NT2/D1 (cell line): ENCODE measurements around the gene TMEM256.

Source experiments
- DNase-seq: peaks from one replicate; pipeline ENCODE4 v3.0.0-alpha.2; 2011; ENCODE audit warnings: low read depth, low spot score
- H3K27me3 ChIP-seq: 2 replicates; pipeline ENCODE4 v1.6.0; 2011; ENCODE audit warnings: mild to moderate bottlenecking; ENCODE audit not compliant: insufficient read length, insufficient read depth
- H3K36me3 ChIP-seq: 2 replicates; pipeline ENCODE4 v1.6.1; 2011; ENCODE audit warnings: mild to moderate bottlenecking, low read length, mixed read lengths; ENCODE audit not compliant: insufficient read depth, insufficient read length
- H3K4me1 ChIP-seq: 2 replicates; pipeline ENCODE4 v1.5.1; 2011; ENCODE audit not compliant: insufficient read depth, insufficient read length
- H3K4me3 ChIP-seq: 2 replicates; pipeline ENCODE4 v1.5.1; 2011; ENCODE audit warnings: low read depth; ENCODE audit not compliant: insufficient read length
- H3K9ac ChIP-seq: 2 replicates; pipeline ENCODE4 v1.6.0; 2011; ENCODE audit warnings: low read depth; ENCODE audit not compliant: insufficient read length
- H3K9me3 ChIP-seq: 2 replicates; pipeline ENCODE4 v1.5.1; 2011; ENCODE audit warnings: mild to moderate bottlenecking, low read length; ENCODE audit not compliant: insufficient read depth
- SUZ12 ChIP-seq: IDR thresholded peaks from 2 replicates; pipeline ENCODE4 v1.6.1; 2011; ENCODE audit not compliant: insufficient read length, insufficient read depth; ENCODE audit errors: extremely low read depth
- YY1 ChIP-seq: IDR thresholded peaks from 2 replicates; pipeline ENCODE4 v1.6.1; 2011; ENCODE audit not compliant: insufficient read length, insufficient read depth
- ZNF274 ChIP-seq: IDR thresholded peaks from 2 replicates; pipeline ENCODE4 v1.6.1; 2011; ENCODE audit warnings: mild to moderate bottlenecking, low read depth, low read length

The TMEM256 gene

DNA sequence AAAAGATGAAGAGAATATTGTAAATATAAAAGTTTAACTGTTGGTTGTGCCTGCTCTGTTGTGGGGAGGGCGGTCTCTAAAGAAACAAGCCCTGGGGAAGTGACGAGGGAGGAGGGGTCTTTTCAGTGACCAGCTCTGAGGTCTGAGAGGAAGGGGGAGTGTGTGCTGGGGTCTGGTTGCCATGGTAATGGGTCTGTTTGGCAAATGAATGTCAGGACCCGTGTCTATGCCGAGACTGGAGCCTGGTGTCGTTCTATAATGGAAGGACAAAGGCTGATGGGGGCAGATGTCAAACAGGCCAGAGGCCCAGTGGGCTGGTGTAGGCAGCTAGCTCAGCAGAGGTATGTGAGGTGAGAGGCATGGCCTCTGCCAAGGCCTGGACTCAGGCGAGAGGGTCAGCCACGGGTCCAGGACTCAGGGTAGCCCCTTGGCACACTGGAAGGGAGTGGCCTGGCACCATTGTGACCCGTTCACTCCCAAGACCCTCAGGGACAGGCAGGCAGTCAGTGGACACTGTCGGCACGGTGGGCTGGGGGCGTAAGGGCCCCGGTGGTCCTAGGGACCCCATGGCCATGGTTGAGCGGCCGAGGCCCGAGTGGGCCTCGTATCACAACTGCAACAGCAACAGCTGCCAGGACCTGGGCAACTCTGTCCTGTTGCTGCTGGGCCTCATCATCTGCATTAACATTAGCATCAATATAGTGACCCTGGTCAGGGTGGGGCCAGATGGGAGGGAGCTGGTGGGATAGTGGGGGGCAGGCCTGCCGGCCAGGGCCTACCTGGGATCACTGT, 16.1 kb upstream of the TMEM256 start, which contains the start of gene SPEM1:
SPEM1 (plus strand) TSS at position 506 of the 792 bp plus-strand sequence; CDS start at position 567, 61 bp downstream.
- Histone ChIP-seq H3K9ac (no peak within 1 kb of the TSS), H3K36me3 (peaks cover 31% of the 10 kb centered on the region), H3K27me3 (no peaks in the 10 kb centered on the region), H3K4me3 (no peak within 1 kb of the TSS), H3K4me1 (no peaks in the 10 kb centered on the region), H3K9me3 (no peaks in the 10 kb centered on the region)
- no peak for TF ChIP-seq YY1
- TF ChIP-seq SUZ12, result no peak
- no peak for TF ChIP-seq ZNF274
- no peak for DNase-seq

DNA sequence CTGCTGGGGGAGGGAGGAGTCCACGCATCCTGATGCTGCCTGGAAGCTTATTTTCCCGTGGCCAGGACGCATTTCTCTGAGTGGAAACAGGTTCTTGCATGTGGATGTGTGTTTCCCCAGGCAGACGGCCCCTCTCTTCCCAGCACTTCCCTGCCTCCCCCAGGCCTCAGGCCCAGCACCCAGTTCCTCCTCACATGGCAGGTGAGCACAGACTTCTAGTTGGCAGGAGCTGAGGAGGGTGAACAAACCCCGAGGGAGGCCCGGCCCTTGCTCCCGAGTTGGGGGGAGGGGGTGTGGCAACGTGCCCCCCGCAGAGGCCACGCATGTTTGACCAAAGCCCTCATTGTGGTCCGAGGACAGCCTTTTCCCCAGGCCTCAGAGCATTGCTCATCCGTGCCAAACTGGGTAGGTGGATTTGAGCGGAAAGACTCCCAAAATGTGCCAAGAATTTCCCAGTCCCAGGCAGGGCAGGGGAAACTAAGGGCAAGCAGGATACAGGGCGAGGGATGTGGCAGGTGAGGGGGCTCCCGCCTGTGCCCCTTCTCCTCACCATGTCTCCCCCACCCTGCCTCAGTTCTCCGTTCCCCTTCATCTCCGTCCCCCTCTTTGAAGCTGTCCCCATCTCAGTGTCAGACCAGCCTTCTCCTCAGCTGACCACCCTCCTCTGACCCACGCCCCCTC, 14.7 kb upstream of the TMEM256 start:
- H3K4me3 ChIP-seq, result no peak overlapping the region
- H3K4me1 ChIP-seq, result no peaks in the 10 kb centered on the region
- H3K27me3 ChIP-seq, result no peaks in the 10 kb centered on the region
- H3K36me3 ChIP-seq, result peaks cover 38% of the 10 kb centered on the region
- H3K9me3 ChIP-seq, result no peaks in the 10 kb centered on the region
- TF ChIP-seq SUZ12 (no peak), ZNF274 (no peak), YY1 (no peak)
- H3K9ac ChIP-seq, result no peak overlapping the region
- no peak for DNase-seq

DNA sequence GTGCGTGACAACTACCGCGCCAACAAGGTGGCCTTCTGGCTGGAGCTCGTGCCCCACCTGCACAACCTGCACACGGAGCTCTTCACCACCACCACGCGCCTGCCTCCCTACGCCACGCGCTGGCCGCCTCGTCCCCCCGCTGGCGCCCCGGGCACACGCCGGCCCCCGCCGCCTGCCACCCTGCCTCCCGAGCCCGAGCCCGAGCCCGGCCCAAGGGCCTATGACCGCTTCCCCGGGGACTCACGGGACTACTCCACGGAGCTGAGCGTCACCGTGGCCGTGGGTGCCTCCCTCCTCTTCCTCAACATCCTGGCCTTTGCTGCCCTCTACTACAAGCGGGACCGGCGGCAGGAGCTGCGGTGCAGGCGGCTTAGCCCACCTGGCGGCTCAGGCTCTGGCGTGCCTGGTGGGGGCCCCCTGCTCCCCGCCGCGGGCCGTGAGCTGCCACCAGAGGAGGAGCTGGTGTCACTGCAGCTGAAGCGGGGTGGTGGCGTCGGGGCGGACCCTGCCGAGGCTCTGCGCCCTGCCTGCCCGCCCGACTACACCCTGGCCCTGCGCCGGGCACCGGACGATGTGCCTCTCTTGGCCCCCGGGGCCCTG, 13.3 kb upstream of the TMEM256 start:
- Histone ChIP-seq H3K9ac (no peak overlapping the region), H3K9me3 (no peaks in the 10 kb centered on the region), H3K4me1 (peaks cover 3% of the 10 kb centered on the region), H3K36me3 (peaks cover 38% of the 10 kb centered on the region), H3K4me3 (no peak overlapping the region), H3K27me3 (no peaks in the 10 kb centered on the region)
- TF ChIP-seq YY1, result no peak
- TF ChIP-seq ZNF274, result no peak
- no peak for TF ChIP-seq SUZ12
- DNase-seq, result no peak

DNA sequence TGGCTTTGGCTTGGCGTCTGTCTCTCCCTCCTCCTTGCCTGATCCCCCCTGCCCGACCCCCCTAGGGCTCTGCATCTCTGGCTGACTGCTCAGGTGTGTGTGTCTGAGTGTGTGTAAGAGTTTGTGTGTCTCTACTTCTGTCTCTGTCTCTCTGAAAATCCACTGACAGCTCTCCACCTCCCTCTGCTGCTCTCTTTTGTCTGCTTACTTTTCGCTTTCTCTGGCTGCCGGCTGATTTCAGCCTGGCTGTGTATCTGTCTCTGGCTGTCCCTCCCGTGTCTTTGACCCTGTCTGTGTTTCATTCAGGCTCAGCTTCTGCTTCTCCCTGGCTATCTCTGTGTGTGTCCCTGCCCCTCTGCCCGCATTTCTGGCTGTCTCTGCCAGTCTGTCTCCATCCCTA, 12.4 kb upstream of the TMEM256 start:
- TF ChIP-seq SUZ12 (no peak), ZNF274 (no peak), YY1 (no peak)
- peaks cover 38% of the 10 kb centered on the region for H3K36me3 ChIP-seq
- no peak for DNase-seq
- no peaks in the 10 kb centered on the region for H3K9me3 ChIP-seq
- H3K4me1 ChIP-seq, result peaks cover 3% of the 10 kb centered on the region
- no peaks in the 10 kb centered on the region for H3K27me3 ChIP-seq
- peak overlapping the region; percentile 8 for H3K9ac ChIP-seq
- H3K4me3 ChIP-seq, result no peak overlapping the region

DNA sequence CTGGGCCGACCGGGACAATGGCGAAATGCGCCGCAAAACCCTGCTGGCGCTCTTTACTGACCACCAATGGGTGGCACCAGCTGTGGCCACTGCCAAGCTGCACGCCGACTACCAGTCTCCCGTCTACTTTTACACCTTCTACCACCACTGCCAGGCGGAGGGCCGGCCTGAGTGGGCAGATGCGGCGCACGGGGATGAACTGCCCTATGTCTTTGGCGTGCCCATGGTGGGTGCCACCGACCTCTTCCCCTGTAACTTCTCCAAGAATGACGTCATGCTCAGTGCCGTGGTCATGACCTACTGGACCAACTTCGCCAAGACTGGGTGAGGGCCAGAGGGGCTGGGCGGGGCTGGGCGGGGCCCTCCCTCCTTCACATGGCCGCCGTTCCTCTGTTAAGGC, 11.9 kb upstream of the TMEM256 start:
- peaks cover 3% of the 10 kb centered on the region for H3K4me1 ChIP-seq
- no peak overlapping the region for H3K9ac ChIP-seq
- H3K36me3 ChIP-seq, result peaks cover 42% of the 10 kb centered on the region
- no peaks in the 10 kb centered on the region for H3K27me3 ChIP-seq
- no peak for TF ChIP-seq YY1
- no peak for TF ChIP-seq SUZ12
- no peak for TF ChIP-seq ZNF274
- no peak for DNase-seq
- H3K9me3 ChIP-seq, result no peaks in the 10 kb centered on the region
- H3K4me3 ChIP-seq, result no peak overlapping the region

DNA sequence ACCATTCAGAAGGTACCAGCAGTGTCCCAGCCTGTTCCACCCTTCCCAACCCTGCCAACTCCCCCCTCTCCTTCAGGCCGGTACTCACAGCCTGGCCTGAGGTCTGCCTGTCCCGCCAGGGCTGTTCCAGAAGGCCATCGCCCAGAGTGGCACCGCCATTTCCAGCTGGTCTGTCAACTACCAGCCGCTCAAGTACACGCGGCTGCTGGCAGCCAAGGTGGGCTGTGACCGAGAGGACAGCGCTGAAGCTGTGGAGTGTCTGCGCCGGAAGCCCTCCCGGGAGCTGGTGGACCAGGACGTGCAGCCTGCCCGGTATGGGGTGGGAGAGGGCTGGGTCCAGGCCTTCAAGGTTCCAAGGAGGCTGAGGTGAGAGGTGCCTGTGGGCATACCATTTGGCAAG, 10.9 kb upstream of the TMEM256 start:
- no peak overlapping the region for H3K9ac ChIP-seq
- H3K4me3 ChIP-seq, result no peak overlapping the region
- DNase-seq, result no peak
- H3K9me3 ChIP-seq, result no peaks in the 10 kb centered on the region
- H3K27me3 ChIP-seq, result no peaks in the 10 kb centered on the region
- TF ChIP-seq YY1 (no peak), SUZ12 (no peak), ZNF274 (no peak)
- peaks cover 3% of the 10 kb centered on the region for H3K4me1 ChIP-seq
- H3K36me3 ChIP-seq, result peaks cover 50% of the 10 kb centered on the region
